Retinal pigment epithelial cell (primary cell): ENCODE data around the gene SBSN.

ENCODE experiments used
- DNase-seq: peaks from one replicate; pipeline ENCODE4 v3.0.0-alpha.2; 2010; ENCODE audit warnings: low read depth
- H3K4me3 ChIP-seq: 2 replicates; pipeline ENCODE4 v1.5.1; 2011; ENCODE audit warnings: mild to moderate bottlenecking, low read length, control low read depth, moderate library complexity
- CTCF ChIP-seq: conservative IDR thresholded peaks from 2 replicates; pipeline ENCODE4 v1.5.1; 2011; ENCODE audit warnings: low read depth, low read length, control low read depth, inconsistent platforms

Gene SBSN

GRCh38 chr19:35562776-35563175 lies 34.7 kb upstream of the SBSN start:
- DNase-seq, result no peak
- H3K4me3 ChIP-seq, result no peak overlapping the region
- TF ChIP-seq CTCF, result no peak

- DNase-seq, result no peak
- TF ChIP-seq CTCF, result no peak
Observed at GRCh38 chr19:35562336-35562735, 34.2 kb upstream of the SBSN start.

GRCh38 chr19:35561436-35561835 lies 33.3 kb upstream of the SBSN start:
- no peak for DNase-seq
- H3K4me3 ChIP-seq, result no peak overlapping the region
- no peak for TF ChIP-seq CTCF

More at GRCh38 chr19:35562336-35562735, 34.2 kb upstream of the SBSN start:
- H3K4me3 ChIP-seq, result no peak overlapping the region

- no peak overlapping the region for H3K4me3 ChIP-seq
- no peak for TF ChIP-seq CTCF
- no peak for DNase-seq
Observed at GRCh38 chr19:35560677-35561076, 32.6 kb upstream of the SBSN start.

- TF ChIP-seq CTCF, result no peak
- DNase-seq, result no peak
- H3K4me3 ChIP-seq, result no peak overlapping the region
Observed at GRCh38 chr19:35560271-35560670, 32.2 kb upstream of the SBSN start.

- no peak for TF ChIP-seq CTCF
- DNase-seq, result no peak
- H3K4me3 ChIP-seq, result no peak overlapping the region
Observed at GRCh38 chr19:35559781-35560180, 31.7 kb upstream of the SBSN start.

- H3K4me3 ChIP-seq, result no peak overlapping the region
- no peak for DNase-seq
- no peak for TF ChIP-seq CTCF
Observed at GRCh38 chr19:35559281-35559659, 31.2 kb upstream of the SBSN start.
